ENCODE measurements around the gene PPP2R5E.

The PPP2R5E gene

GRCh38 chr14:63418020-63418419 is 125.2 kb downstream of the PPP2R5E start:
- TF ChIP-seq CTCF (IDR thresholded peaks at IDR 0.05; ENCODE audit: low read depth, low read length, missing control alignments) = no peak
- no peak overlapping the region for H3K4me3 ChIP-seq (replicated peaks; ENCODE audit: low read depth, low read length)
- DNase-seq (ENCODE audit: extremely low read depth, low read depth) = no peak

GRCh38 chr14:63413009-63413408 is 130.2 kb downstream of the PPP2R5E start:
- no peak for TF ChIP-seq CTCF (IDR thresholded peaks at IDR 0.05; ENCODE audit: low read depth, low read length, missing control alignments)
- no peak for DNase-seq (ENCODE audit: extremely low read depth, low read depth)
- H3K4me3 ChIP-seq (replicated peaks; ENCODE audit: low read depth, low read length) = no peak overlapping the region

GRCh38 chr14:63406333-63406732 is 136.8 kb downstream of the PPP2R5E start:
- no peak overlapping the region for H3K4me3 ChIP-seq (replicated peaks; ENCODE audit: low read depth, low read length)
- TF ChIP-seq CTCF (IDR thresholded peaks at IDR 0.05; ENCODE audit: low read depth, low read length, missing control alignments) = no peak
- no peak for DNase-seq (ENCODE audit: extremely low read depth, low read depth)

- no peak for DNase-seq (ENCODE audit: extremely low read depth, low read depth)
- TF ChIP-seq CTCF (IDR thresholded peaks at IDR 0.05; ENCODE audit: low read depth, low read length, missing control alignments) = no peak
Observed at GRCh38 chr14:63405715-63406114, 137.5 kb downstream of the PPP2R5E start.

GRCh38 chr14:63404906-63405305 is 138.3 kb downstream of the PPP2R5E start:
- no peak overlapping the region for H3K4me3 ChIP-seq (replicated peaks; ENCODE audit: low read depth, low read length)
- no peak for DNase-seq (ENCODE audit: extremely low read depth, low read depth)
- TF ChIP-seq CTCF (IDR thresholded peaks at IDR 0.05; ENCODE audit: low read depth, low read length, missing control alignments) = no peak

More at GRCh38 chr14:63405715-63406114, 137.5 kb downstream of the PPP2R5E start:
- H3K4me3 ChIP-seq (replicated peaks; ENCODE audit: low read depth, low read length) = no peak overlapping the region

GRCh38 chr14:63401646-63402045 is 141.5 kb downstream of the PPP2R5E start:
- no peak overlapping the region for H3K4me3 ChIP-seq (replicated peaks; ENCODE audit: low read depth, low read length)
- no peak for DNase-seq (ENCODE audit: extremely low read depth, low read depth)
- no peak for TF ChIP-seq CTCF (IDR thresholded peaks at IDR 0.05; ENCODE audit: low read depth, low read length, missing control alignments)

- H3K4me3 ChIP-seq (replicated peaks; ENCODE audit: low read depth, low read length) = no peak overlapping the region
- TF ChIP-seq CTCF (IDR thresholded peaks at IDR 0.05; ENCODE audit: low read depth, low read length, missing control alignments) = no peak
- DNase-seq (ENCODE audit: extremely low read depth, low read depth) = no peak
Observed at GRCh38 chr14:63398952-63399351, 144.2 kb downstream of the PPP2R5E start.

All from HFF-Myc (cell line).